ENCODE measurements around the gene ASPG.

The ASPG gene

GRCh38 chr14:104085032-104085888, at the start of gene ASPG:
Gene ASPG (plus strand): TSS chr14:104085700. CDS start chr14:104085771, 71 bp downstream.
- DNase-seq (ENCODE audit: low read depth), result no peak
- no peak for TF ChIP-seq CTCF (conservative IDR thresholded peaks at IDR 0.05; ENCODE audit: low read length)
- H3K4me3 ChIP-seq (ENCODE audit: low read length), result no peak within 1 kb of the TSS

- DNase-seq (ENCODE audit: low read depth), result no peak
- H3K4me3 ChIP-seq (ENCODE audit: low read length), result no peak overlapping the region
- no peak for TF ChIP-seq CTCF (conservative IDR thresholded peaks at IDR 0.05; ENCODE audit: low read length)
Observed at GRCh38 chr14:104036212-104036611, 49.3 kb upstream of the ASPG start.

- no peak overlapping the region for H3K4me3 ChIP-seq (ENCODE audit: low read length)
- no peak for DNase-seq (ENCODE audit: low read depth)
- no peak for TF ChIP-seq CTCF (conservative IDR thresholded peaks at IDR 0.05; ENCODE audit: low read length)
Observed at GRCh38 chr14:104037074-104037473, 48.4 kb upstream of the ASPG start.

GRCh38 chr14:104037903-104038302, 47.6 kb upstream of the ASPG start:
- DNase-seq (ENCODE audit: low read depth), result no peak
- TF ChIP-seq CTCF (conservative IDR thresholded peaks at IDR 0.05; ENCODE audit: low read length), result no peak
- H3K4me3 ChIP-seq (ENCODE audit: low read length), result no peak overlapping the region

GRCh38 chr14:104039214-104039613, 46.3 kb upstream of the ASPG start:
- TF ChIP-seq CTCF (conservative IDR thresholded peaks at IDR 0.05; ENCODE audit: low read length), result no peak
- DNase-seq (ENCODE audit: low read depth), result no peak
- H3K4me3 ChIP-seq (ENCODE audit: low read length), result no peak overlapping the region

GRCh38 chr14:104040539-104040938, 45.0 kb upstream of the ASPG start:
- DNase-seq (ENCODE audit: low read depth), result no peak
- no peak overlapping the region for H3K4me3 ChIP-seq (ENCODE audit: low read length)
- TF ChIP-seq CTCF (conservative IDR thresholded peaks at IDR 0.05; ENCODE audit: low read length), result no peak

- no peak for TF ChIP-seq CTCF (conservative IDR thresholded peaks at IDR 0.05; ENCODE audit: low read length)
- no peak for DNase-seq (ENCODE audit: low read depth)
- H3K4me3 ChIP-seq (ENCODE audit: low read length), result no peak overlapping the region
Observed at GRCh38 chr14:104041430-104042104, 43.9 kb upstream of the ASPG start.

Data from AG10803 (cell line).